SK-N-SH (cell line): ENCODE measurements around the gene COX7A1.

Source experiments
- CTCF ChIP-seq: fragments of 200-600 bp; sonication (generic); IDR thresholded peaks from 2 replicates; pipeline ENCODE4 v1.6.1; 2017; ENCODE audit warnings: antibody characterized with exemption, mild to moderate bottlenecking, moderate library complexity
- FOSL2 ChIP-seq: IDR thresholded peaks from 2 replicates; pipeline ENCODE4 v1.4.0; 2012; ENCODE audit warnings: low read depth, mild to moderate bottlenecking, moderate library complexity, borderline replicate concordance
- JUND ChIP-seq: IDR thresholded peaks from 2 replicates; pipeline ENCODE4 v1.4.0; 2012
- POLR2AphosphoS5 ChIP-seq: IDR thresholded peaks from 2 replicates; pipeline ENCODE4 v1.6.1; 2012; ENCODE audit warnings: low read depth, low read length
- SMC3 ChIP-seq: IDR thresholded peaks from 2 replicates; pipeline ENCODE4 v1.6.1; 2012; ENCODE audit warnings: low read depth, low read length, improper control_type of control experiment
- TF ChIP-seq, protein P1 (sequence below): IDR thresholded peaks from 2 replicates; pipeline ENCODE4 v1.4.0; 2012; ENCODE audit warnings: low read depth, borderline replicate concordance

DNA sequence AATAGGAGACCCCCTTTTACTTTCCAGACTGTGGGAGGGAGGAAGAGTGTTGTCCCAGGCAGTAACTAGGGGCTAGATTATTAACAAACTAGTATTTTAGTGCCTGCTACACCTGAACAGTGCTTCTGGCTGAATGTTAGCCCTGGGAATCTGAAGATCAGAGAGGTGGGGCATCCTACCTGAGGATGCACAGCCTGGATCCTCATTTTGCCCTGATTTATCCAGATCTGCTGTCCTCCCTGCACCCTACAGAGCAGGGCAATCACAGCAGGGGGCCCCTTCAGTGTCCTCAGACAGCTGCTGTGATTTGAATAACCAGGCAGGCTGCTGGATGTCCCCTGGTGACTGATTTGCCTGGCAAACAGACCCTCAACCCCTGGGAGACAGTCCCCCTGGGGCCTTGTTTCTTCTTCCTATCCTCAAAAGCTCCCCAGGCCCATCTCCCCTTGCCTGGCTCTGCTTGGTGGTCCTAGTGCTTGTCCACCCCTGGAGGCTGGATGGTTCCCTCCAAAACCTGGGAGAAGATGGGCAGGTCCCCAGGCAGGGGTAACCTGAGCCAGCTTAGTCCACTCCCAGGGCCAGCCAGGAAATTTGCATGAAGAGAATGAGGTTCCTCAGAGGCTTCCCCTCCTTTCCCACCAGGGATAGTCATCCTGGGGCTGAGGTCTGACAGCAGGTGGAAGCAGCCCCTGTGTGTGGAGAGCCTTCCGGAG is 41.6 kb downstream of the COX7A1 start, which contains the start of gene OVOL3:
- TF ChIP-seq CTCF (no peak), SMC3 (no peak), FOSL2 (no peak), JUND (no peak), POLR2AphosphoS5 (no peak)
- TF ChIP-seq, protein P1, sequence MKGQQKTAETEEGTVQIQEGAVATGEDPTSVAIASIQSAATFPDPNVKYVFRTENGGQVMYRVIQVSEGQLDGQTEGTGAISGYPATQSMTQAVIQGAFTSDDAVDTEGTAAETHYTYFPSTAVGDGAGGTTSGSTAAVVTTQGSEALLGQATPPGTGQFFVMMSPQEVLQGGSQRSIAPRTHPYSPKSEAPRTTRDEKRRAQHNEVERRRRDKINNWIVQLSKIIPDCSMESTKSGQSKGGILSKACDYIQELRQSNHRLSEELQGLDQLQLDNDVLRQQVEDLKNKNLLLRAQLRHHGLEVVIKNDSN, result no peak
